Spleen (tissue), 11 donors: ENCODE results near the gene VPS8. TPM values are rescaled to one million over a fixed set of nuclear protein-coding genes. Genes with fewer than 3 reads are reported as not detected.

Source experiments
- DNase-seq: peaks from one replicate; pipeline ENCODE4 v3.0.0-alpha.2; 2020
- H3K27ac ChIP-seq, 8 donors: fragments of 200-600 bp; sonication (generic) in 7 of 8; 1 replicate in 4 of 8; 2 replicates in 4 of 8; pipeline versions ENCODE4 v1.5.0 to v1.8.0; 2016 to 2021; ENCODE audit warnings: inconsistent platforms in 4 of 8, mild to moderate bottlenecking in 4 of 8, moderate library complexity in 1 of 8
- H3K27me3 ChIP-seq, 7 donors: fragments of 200-600 bp; sonication (generic) in 6 of 7; replicated peaks in 1 of 7; 1 replicate in 4 of 7; 2 replicates in 3 of 7; pipeline versions ENCODE4 v1.5.0 to v1.8.0; 2016 to 2021; ENCODE audit warnings: inconsistent platforms in 3 of 7, mild to moderate bottlenecking in 1 of 7
- H3K36me3 ChIP-seq, 6 donors: fragments of 200-600 bp; sonication (generic) in 5 of 6; 1 replicate in 4 of 6; 2 replicates in 2 of 6; pipeline versions ENCODE4 v1.5.0 to v1.8.0; 2016 to 2021; ENCODE audit warnings: inconsistent platforms in 2 of 6
- H3K4me1 ChIP-seq, 6 donors: fragments of 200-600 bp; sonication (generic) in 5 of 6; 1 replicate in 3 of 6; 2 replicates in 3 of 6; pipeline versions ENCODE4 v1.5.0 to v1.8.0; 2016 to 2021; ENCODE audit warnings: inconsistent platforms in 3 of 6
- H3K4me3 ChIP-seq, 8 donors: fragments of 200-600 bp; sonication (generic) in 7 of 8; 1 replicate in 4 of 8; 2 replicates in 4 of 8; pipeline versions ENCODE4 v1.5.0 to v1.8.0; 2016 to 2021; ENCODE audit warnings: inconsistent platforms in 4 of 8, mild to moderate bottlenecking in 4 of 8, moderate library complexity in 2 of 8
- H3K9me3 ChIP-seq, 8 donors: fragments of 200-600 bp; sonication (generic) in 7 of 8; 1 replicate in 4 of 8; 2 replicates in 4 of 8; pipeline versions ENCODE4 v1.5.0 to v1.8.0; 2016 to 2021; ENCODE audit warnings: inconsistent platforms in 4 of 8
- CTCF ChIP-seq, 11 experiments: fragments of 200-600 bp in 7 of 11; fragments of 450-650 bp in 4 of 11; sonication (generic) in 4 of 11; IDR thresholded peaks in 8 of 11; conservative IDR thresholded peaks in 3 of 11; 1 replicate in 7 of 11; 2 replicates in 4 of 11; pipeline versions ENCODE4 v1.4.0 to v1.8.0; 2016 to 2021; ENCODE audit warnings: antibody characterized with exemption in 11 of 11, inconsistent platforms in 4 of 11, mild to moderate bottlenecking in 1 of 11
- POLR2A ChIP-seq, 3 donors: fragments of 450-650 bp; IDR thresholded peaks; one replicate each; pipeline ENCODE4 v1.5.1; 2017; ENCODE audit warnings: antibody characterized with exemption in 3 of 3, mild to moderate bottlenecking in 1 of 3
- POLR2AphosphoS5 ChIP-seq, 3 donors: sonication (generic); formaldehyde crosslinking; IDR thresholded peaks; one replicate each; pipeline ENCODE4 v1.5.1; 2017; ENCODE audit warnings: antibody characterized with exemption in 3 of 3
- WGBS, 5 donors: extraction: QIAGEN DNeasy Blood & Tissue Kit in 3 of 5; methylation state at CpG; one replicate each; pipeline versions ENCODE4 v1.1.5 to v1.1.7; 2013 to 2018; 5-methylcytosine and 5-hydroxymethylcytosine counted together
- intact Hi-C: fragments of 100-400 bp; cut with DNase I; formaldehyde crosslinking; loops from one replicate; pipeline ENCODE4 v1.15.0; 2023; ENCODE audit warnings: low total_unique reads
- polyA plus RNA-seq, 3 donors: library from polyadenylated mRNA; stranded (reverse); fragments of 200-250 nt; gene quantifications; one replicate each; pipeline ENCODE4 v1.2.1, GENCODE V29; 2013
- total RNA-seq, 7 donors: library from RNA; depleted of rRNA in 3 of 7; stranded (reverse); fragments of >200 nt in 3 of 7; fragmentation: NEBNext Ultra II Directional in 4 of 7; extraction: Animal tissue kit (Norgen Biotek cat#: 25700) in 4 of 7; gene quantifications; one replicate each; pipeline versions ENCODE4 v1.1.0 to v1.2.1, GENCODE V29; 2016 to 2021
- donor health status: healthy with polysubstance abuse.
- donor health status: DM: no; HTN: no; CAD: no; lungs with moderate emphysema.
- donor health status: DM: no; HTN: no; CAD: no.
- donor health status: Bipolar disorder and iron deficiency.
- donor health status: healthy.
- donor health status: DM: no; HTN: no; CAD: no.
- donor health status: DM: yes; HTN: yes; CAD: no.

VPS8 gene
- total and polyA plus RNA-seq, 10 donors, result 9.1 to 169 (median 97.5) TPM

- no peaks in the 10 kb centered on the region for H3K9me3 ChIP-seq
- no peak for DNase-seq
- intact Hi-C loops, result no loop called here
- H3K36me3 ChIP-seq, result peaks cover 2 to 100% (median 67%) of the 10 kb centered on the region in 6 donors
- H3K27me3 ChIP-seq, result no peaks in the 10 kb centered on the region
- no peaks in the 10 kb centered on the region for H3K4me1 ChIP-seq
- WGBS, 5 donors, result 96 to 98% (median 97%) methylated on average over 7 of the region's 7 CpGs
- no peak overlapping the region for H3K27ac ChIP-seq
- TF ChIP-seq POLR2A (IDR thresholded peaks at IDR 0.05), result no peak
- TF ChIP-seq CTCF (IDR thresholded peaks at IDR 0.05 in 8 of 11, conservative IDR thresholded peaks at IDR 0.05 in 3 of 11), result no peak
- TF ChIP-seq POLR2AphosphoS5 (IDR thresholded peaks at IDR 0.05), result no peak
- H3K4me3 ChIP-seq, result no peak overlapping the region
These were observed 112.6 kb downstream of the VPS8 start for GRCh38 chr3:184924547-184924946.

GRCh38 chr3:184927796-184928315, 115.9 kb downstream of the VPS8 start:
- no peak overlapping the region for H3K4me3 ChIP-seq
- peaks cover 0 to 100% (median 71%) of the 10 kb centered on the region in 6 donors for H3K36me3 ChIP-seq
- no peak for DNase-seq
- H3K4me1 ChIP-seq, result no peaks in the 10 kb centered on the region
- H3K27me3 ChIP-seq, result no peaks in the 10 kb centered on the region
- WGBS, 5 donors, result 96 to 99% (median 98%) methylated on average over 6 of the region's 6 CpGs
- TF ChIP-seq POLR2AphosphoS5 (IDR thresholded peaks at IDR 0.05) (no peak), CTCF (IDR thresholded peaks at IDR 0.05 in 8 of 11, conservative IDR thresholded peaks at IDR 0.05 in 3 of 11) (no peak), POLR2A (IDR thresholded peaks at IDR 0.05) (no peak)
- intact Hi-C loops, result no loop called here
- no peak overlapping the region for H3K27ac ChIP-seq
- no peaks in the 10 kb centered on the region for H3K9me3 ChIP-seq

- Histone ChIP-seq H3K36me3 (peaks cover 0 to 100% (median 54%) of the 10 kb centered on the region in 6 donors), H3K4me1 (no peaks in the 10 kb centered on the region)
- TF ChIP-seq CTCF (IDR thresholded peaks at IDR 0.05 in 8 of 11, conservative IDR thresholded peaks at IDR 0.05 in 3 of 11) (no peak), POLR2AphosphoS5 (IDR thresholded peaks at IDR 0.05) (no peak), POLR2A (IDR thresholded peaks at IDR 0.05) (no peak)
These were observed 120.8 kb downstream of the VPS8 start for GRCh38 chr3:184932777-184933176.

GRCh38 chr3:184937611-184938010, 125.6 kb downstream of the VPS8 start:
- TF ChIP-seq CTCF (IDR thresholded peaks at IDR 0.05 in 8 of 11, conservative IDR thresholded peaks at IDR 0.05 in 3 of 11) (no peak), POLR2AphosphoS5 (IDR thresholded peaks at IDR 0.05) (no peak), POLR2A (IDR thresholded peaks at IDR 0.05) (no peak)
- WGBS, 5 donors, result 82 to 92% (median 91%) methylated on average over 4 of the region's 4 CpGs
- Histone ChIP-seq H3K4me3 (no peak overlapping the region), H3K27ac (no peak overlapping the region), H3K36me3 (peaks cover 0 to 99% (median 25%) of the 10 kb centered on the region in 6 donors), H3K27me3 (no peaks in the 10 kb centered on the region), H3K9me3 (no peaks in the 10 kb centered on the region), H3K4me1 (no peaks in the 10 kb centered on the region)
- no peak for DNase-seq
- intact Hi-C loops, result no loop called here

More at GRCh38 chr3:184932777-184933176, 120.8 kb downstream of the VPS8 start:
- Histone ChIP-seq H3K27ac (no peak overlapping the region), H3K27me3 (no peaks in the 10 kb centered on the region), H3K4me3 (no peak overlapping the region), H3K9me3 (no peaks in the 10 kb centered on the region)
- no peak for DNase-seq
- intact Hi-C loops, result no loop called here
- WGBS, 5 donors, result 94 to 98% (median 96%) methylated on average over 1 of the region's 1 CpG
